Transverse colon (tissue), 3 donors: ENCODE data around the gene SF3B6.
"Not testable (repeated sequence)": the region's sequence is repeated elsewhere in the genome, so short reads cannot be mapped to it uniquely, and the experiment has no call there.

Experiments used
- POLR2A ChIP-seq: fragments of 450-650 bp; IDR thresholded peaks from one replicate; pipeline ENCODE4 v1.6.1; 2016; ENCODE audit warnings: antibody characterized with exemption, mild to moderate bottlenecking, moderate library complexity
- POLR2AphosphoS5 ChIP-seq, 3 donors: sonication (generic); formaldehyde crosslinking; IDR thresholded peaks; one replicate each; pipeline ENCODE4 v1.6.1; 2016; ENCODE audit warnings: antibody characterized with exemption in 3 of 3

DNA sequence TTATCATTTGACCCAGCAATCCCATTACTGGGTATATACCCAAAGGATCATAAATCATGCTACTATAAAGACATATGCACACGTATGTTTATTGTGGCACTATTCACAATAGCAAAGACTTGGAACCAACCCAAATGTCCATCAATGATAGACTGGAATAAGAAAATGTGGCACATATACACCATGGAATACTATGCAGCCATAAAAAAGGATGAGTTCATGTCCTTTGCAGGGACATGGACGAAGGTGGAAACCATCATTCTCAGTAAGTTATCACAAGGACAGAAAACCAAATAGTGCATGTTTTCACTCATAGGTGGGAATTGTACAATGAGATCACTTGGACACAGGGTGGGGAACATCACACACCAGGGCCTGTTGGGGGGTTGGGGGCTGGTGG, 24.6 kb upstream of the SF3B6 start:
- not testable (repeated sequence) for TF ChIP-seq POLR2A; POLR2AphosphoS5 (IDR thresholded peaks at IDR 0.05)
